KBM-7 (cell line): ENCODE measurements around the gene FBXO33.
"Not testable (repeated sequence)": the region's sequence is repeated elsewhere in the genome, so short reads cannot be mapped to it uniquely, and the experiment has no call there.

Source experiments
- DNase-seq: peaks from one replicate; pipeline ENCODE4 v3.0.0-alpha.2; 2015
- in situ Hi-C: fragments of 300-500 bp; cut with MboI; formaldehyde crosslinking; loops from 2 replicates; pipeline ENCODE4 v1.14.3; 2020; ENCODE audit warnings: low sequenced_read_pairs, low pct_unique_long_range_greater_than_20kb, mixed read lengths

The FBXO33 gene

GRCh38 chr14:39382463-39382862, 49.8 kb downstream of the FBXO33 start:
- no peak for DNase-seq
- in situ Hi-C loops: no loop called here

- in situ Hi-C loops: no loop called here
- no peak for DNase-seq
These were observed 50.9 kb downstream of the FBXO33 start for GRCh38 chr14:39381366-39381765.

GRCh38 chr14:39376667-39377403, 55.4 kb downstream of the FBXO33 start:
- in situ Hi-C loops: no loop called here
- DNase-seq: peak; percentile 21

GRCh38 chr14:39374851-39375250, 57.4 kb downstream of the FBXO33 start:
- no peak for DNase-seq
- in situ Hi-C loops: loop anchor here (25.0 kb wide), 1 partner anchor 138 kb away; the partner anchor contains the start of gene MIA2

GRCh38 chr14:39372656-39373055, 59.6 kb downstream of the FBXO33 start:
- no peak for DNase-seq
- in situ Hi-C loops: loop anchor here (25.0 kb wide), 1 partner anchor 135 kb away; the partner anchor contains the start of gene MIA2

GRCh38 chr14:39370415-39370814, 61.8 kb downstream of the FBXO33 start:
- in situ Hi-C loops: loop anchor here (25.0 kb wide), 1 partner anchor 133 kb away; the partner anchor contains the start of gene MIA2
- DNase-seq: no peak

GRCh38 chr14:39369029-39369428, 63.2 kb downstream of the FBXO33 start:
- DNase-seq: no peak
- in situ Hi-C loops: loop anchor here (25.0 kb wide), 1 partner anchor 132 kb away; the partner anchor contains the start of gene MIA2

GRCh38 chr14:39368261-39368959, 63.8 kb downstream of the FBXO33 start:
- in situ Hi-C loops: loop anchor here (25.0 kb wide), 1 partner anchor 131 kb away; the partner anchor contains the start of gene MIA2
- DNase-seq: peak; percentile 68

GRCh38 chr14:39367387-39367751, 64.9 kb downstream of the FBXO33 start:
- in situ Hi-C loops: loop anchor here (25.0 kb wide), 1 partner anchor 130 kb away; the partner anchor contains the start of gene MIA2
- DNase-seq: no peak

GRCh38 chr14:39366460-39367386, 65.5 kb downstream of the FBXO33 start:
- in situ Hi-C loops: loop anchor here (25.0 kb wide), 1 partner anchor 129 kb away; the partner anchor contains the start of gene MIA2
- no peak for DNase-seq

GRCh38 chr14:39365354-39365753, 66.9 kb downstream of the FBXO33 start:
- no peak for DNase-seq
- in situ Hi-C loops: loop anchor here (25.0 kb wide), 1 partner anchor 128 kb away; the partner anchor contains the start of gene MIA2

- in situ Hi-C loops: loop anchor here (25.0 kb wide), 1 partner anchor 127 kb away; the partner anchor contains the start of gene MIA2
- DNase-seq: no peak
These were observed 67.7 kb downstream of the FBXO33 start for GRCh38 chr14:39364509-39364908.

- not testable (repeated sequence) for DNase-seq
- in situ Hi-C loops: loop anchor here (25.0 kb wide), 1 partner anchor 124 kb away; the partner anchor contains the start of gene MIA2
These were observed 70.7 kb downstream of the FBXO33 start for GRCh38 chr14:39361556-39361955.

GRCh38 chr14:39360316-39360715, 71.9 kb downstream of the FBXO33 start:
- in situ Hi-C loops: loop anchor here (25.0 kb wide), 1 partner anchor 123 kb away; the partner anchor contains the start of gene MIA2

GRCh38 chr14:39359069-39359468, 73.2 kb downstream of the FBXO33 start:
- in situ Hi-C loops: loop anchor here (25.0 kb wide), 1 partner anchor 122 kb away; the partner anchor contains the start of gene MIA2
- DNase-seq: not testable (repeated sequence)

More at GRCh38 chr14:39360316-39360715, 71.9 kb downstream of the FBXO33 start:
- no peak for DNase-seq

- in situ Hi-C loops: loop anchor here (25.0 kb wide), 1 partner anchor 114 kb away; the partner anchor contains the start of gene MIA2
- no peak for DNase-seq
These were observed 80.5 kb downstream of the FBXO33 start for GRCh38 chr14:39351708-39352107.

GRCh38 chr14:39350866-39351265, 81.4 kb downstream of the FBXO33 start:
- no peak for DNase-seq
- in situ Hi-C loops: loop anchor here (25.0 kb wide), 1 partner anchor 114 kb away; the partner anchor contains the start of gene MIA2
